NCI-H82 treated with DMSO at 0.1 percent for 48 hours (cell line): Measurements from ENCODE around the gene ZNF511.

Source experiments
- DNase-seq: peaks from one replicate; lab custom pipeline; 2025; ENCODE audit not compliant: unreplicated experiment; lab: John Stamatoyannopoulos, UW

The ZNF511 gene

DNA sequence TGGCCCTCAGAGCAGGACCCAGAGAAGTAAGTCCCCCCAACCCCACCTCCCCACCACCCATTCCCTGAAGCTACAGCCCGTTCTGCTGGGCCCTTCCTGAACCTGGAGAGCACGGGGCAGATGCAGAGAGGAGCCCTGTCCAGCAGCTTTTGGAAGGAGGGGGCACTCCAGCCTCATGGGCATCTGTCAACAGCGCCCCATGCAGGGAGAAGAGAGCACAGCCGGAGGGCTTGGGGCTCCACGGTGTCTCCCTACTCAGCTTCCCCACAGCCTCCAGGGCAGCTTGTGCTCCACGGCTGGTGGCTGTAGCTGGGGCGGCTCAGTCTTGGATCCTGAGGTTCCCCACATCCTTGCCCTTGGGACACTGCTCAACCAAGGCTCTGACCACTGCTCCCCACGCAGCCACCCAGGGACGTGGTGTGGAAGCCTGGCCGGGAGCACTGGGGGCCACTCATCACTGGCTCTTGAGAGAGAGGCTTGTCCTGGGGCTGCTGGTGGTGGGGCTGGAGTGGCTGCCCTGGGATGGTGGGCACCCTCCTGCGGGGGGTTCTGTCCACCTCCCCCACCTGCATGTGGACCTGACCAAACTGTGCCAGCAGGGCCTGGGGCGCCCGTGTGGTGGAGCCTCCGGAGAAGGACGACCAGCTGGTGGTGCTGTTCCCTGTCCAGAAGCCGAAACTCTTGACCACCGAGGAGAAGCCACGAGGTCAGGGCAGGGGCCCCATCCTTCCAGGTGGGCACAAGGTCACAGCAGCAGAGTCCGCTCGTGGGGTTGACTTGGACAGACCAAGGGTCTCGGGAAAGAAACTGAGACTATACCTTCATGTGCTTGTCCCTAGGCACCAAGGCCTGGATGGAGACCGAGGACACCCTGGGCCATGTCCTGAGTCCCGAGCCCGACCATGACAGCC is 42.9 kb downstream of the ZNF511 start:
- DNase-seq: no peak

DNA sequence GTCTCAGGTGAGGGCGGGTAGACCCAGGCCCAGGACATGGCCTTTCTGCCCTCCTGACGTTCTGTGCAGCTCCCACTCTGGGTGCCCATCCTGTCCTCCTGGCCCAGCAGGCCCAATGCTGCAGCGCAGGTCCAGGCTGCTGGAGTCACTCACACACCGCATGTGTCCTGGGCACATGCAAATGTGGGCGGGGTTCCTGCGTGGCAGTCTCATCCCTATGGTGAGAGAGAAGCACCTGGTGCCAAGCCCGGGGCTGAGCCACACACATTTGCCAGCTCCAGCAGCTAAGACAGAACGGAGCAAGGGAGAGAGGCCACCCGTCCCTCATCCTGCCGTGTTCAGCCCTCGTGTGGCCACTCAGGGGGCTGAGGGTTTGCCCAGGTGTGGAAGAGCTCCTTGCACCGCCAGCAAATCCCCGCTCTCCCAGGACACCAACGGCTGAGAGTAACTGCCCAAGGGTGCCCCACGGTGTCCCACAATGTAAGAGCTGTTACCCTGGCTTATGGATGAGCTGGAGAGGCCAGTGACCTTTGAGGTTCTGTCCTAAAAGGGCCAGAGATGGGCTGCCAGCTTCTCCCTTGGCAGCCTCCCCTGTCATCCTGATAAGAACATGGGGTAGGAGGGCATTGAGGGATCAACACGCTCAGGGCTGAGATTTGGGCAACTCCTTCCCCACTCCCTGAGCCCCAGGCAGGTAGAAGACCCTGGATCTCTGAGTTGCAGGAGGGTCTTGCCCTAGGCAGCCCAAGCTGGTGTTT is 44.7 kb downstream of the ZNF511 start:
- no peak for DNase-seq

DNA sequence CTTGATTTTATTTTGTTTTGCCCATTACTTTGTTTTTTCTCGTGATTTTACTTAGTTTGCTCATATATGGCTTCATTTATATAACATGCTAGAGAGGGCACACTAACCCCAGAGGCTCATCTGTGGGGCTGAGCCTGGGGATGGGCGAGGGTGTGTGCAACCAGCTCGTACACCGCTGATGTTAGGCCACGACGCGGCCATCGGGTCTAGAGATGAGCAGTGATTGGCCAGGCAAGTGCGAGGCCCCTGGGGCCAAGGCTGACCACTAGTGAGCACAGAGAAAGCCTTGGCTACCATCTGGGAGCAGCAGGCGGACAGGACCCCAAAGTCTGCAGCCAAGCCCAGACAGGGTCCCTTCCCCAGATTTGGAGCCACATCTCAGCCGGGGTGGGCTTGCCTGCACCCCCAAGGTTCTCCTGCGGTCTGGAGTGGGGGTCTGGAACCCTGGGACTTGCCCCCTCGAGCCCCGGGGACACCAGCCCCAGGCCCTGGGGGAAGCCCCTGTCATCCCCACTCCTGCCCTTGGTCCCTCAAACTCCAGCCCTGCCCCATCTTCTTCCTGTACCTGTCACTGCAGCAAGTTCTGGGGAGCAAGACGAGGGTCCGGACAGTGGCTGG is 45.4 kb downstream of the ZNF511 start:
- no peak for DNase-seq

DNA sequence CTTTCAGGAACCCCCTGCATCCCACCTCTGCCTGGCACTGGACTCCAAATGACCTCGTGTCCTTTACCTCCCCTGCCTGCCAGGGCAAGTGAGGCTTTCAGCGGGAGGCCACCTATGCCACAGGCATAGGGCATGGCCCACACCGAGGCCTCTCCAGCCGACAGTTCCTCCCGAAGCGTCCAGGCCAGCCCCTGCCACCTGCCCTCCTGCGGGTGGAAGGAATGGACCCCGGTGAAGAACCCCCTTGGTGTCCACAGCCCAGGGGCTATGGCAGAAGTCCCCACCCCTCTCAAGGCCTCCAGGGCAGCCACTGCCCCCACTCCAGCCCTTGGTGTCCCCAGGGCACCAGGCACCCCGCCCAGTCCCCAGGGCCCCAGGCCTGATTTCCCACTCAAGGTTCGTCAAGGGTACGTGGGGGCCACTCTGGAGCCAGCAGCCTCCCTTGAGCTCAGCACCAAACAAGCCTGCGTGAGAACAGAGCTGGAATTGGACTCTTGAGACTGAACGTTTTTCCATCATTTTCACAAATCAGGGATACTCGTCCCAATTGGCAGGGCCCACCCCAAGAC is 46.0 kb downstream of the ZNF511 start:
- DNase-seq: no peak

DNA sequence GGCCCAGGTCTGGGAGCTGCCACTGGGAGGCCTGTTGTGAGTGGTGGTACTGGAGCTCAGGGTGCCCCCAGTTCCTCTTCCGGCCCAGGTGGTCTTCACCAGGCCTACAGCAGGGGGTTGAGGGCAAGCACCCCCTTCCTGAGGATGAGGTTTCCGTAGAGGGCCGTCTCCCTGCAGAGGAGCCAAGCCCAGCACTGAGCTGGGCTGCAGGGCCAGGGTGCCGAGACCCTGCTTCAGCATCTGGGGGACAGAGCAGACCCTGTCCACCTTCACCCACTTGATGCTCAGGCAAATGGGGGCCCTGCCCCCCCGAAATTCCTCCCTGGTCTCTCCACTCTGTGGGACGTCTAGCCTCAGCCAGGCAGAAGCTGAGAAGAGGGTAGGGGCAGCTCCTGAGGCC is 46.6 kb downstream of the ZNF511 start:
- DNase-seq: no peak

DNA sequence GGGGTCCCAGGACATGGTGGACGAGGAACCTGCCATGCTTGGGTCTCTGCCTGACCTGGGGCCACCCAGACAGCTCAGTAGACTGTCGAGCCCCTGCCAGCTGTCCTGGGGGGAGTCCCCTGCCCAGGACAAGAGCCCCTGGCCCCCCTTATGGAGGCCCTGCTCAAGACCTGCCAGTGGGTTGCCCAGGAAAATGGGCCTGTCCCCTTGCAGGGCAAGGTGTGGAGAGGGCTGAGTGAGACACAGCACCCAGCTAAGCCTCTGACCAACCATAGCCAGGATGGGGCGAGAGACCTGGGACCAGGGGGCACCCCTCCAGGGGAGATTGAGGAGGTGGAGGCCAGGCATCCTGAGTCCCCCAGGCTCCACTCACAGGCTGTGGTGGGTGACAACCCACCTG is 47.3 kb downstream of the ZNF511 start:
- no peak for DNase-seq

DNA sequence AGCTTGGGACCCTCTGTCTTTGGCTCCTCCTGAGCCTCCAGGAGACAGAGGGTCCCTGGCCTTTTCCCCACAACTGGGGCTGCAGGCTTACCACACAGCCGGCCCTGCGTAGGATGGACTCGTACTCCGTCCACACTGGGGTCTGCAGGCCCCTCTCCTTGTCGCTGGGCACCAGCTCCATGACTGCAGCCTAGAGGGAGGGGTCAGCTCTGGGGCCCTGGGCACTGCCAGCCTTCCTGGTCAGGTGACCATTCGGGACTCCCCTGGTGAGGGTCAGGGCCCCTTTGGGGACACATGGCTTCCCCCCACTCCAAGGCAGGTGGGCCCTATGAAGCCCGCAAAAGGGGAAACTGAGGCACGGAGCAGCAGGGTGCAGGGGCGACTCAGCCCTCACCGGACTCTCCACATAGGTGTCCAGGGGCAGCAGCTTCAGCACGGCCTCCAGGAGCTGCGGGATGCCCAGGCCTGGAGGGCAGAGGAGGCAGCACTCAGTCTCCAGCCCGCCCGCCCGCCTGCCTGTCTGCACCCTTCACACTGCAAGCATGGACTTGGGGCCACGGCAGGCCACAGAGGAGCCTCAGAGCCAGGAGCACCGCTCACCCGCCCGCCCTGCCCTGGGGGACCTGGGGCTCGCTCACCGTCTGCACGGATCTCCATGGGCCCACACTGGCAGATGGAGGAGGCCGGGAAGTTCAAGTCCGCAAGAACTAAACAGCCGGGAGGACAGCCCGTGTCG is 48.0 kb downstream of the ZNF511 start:
- DNase-seq: no peak

DNA sequence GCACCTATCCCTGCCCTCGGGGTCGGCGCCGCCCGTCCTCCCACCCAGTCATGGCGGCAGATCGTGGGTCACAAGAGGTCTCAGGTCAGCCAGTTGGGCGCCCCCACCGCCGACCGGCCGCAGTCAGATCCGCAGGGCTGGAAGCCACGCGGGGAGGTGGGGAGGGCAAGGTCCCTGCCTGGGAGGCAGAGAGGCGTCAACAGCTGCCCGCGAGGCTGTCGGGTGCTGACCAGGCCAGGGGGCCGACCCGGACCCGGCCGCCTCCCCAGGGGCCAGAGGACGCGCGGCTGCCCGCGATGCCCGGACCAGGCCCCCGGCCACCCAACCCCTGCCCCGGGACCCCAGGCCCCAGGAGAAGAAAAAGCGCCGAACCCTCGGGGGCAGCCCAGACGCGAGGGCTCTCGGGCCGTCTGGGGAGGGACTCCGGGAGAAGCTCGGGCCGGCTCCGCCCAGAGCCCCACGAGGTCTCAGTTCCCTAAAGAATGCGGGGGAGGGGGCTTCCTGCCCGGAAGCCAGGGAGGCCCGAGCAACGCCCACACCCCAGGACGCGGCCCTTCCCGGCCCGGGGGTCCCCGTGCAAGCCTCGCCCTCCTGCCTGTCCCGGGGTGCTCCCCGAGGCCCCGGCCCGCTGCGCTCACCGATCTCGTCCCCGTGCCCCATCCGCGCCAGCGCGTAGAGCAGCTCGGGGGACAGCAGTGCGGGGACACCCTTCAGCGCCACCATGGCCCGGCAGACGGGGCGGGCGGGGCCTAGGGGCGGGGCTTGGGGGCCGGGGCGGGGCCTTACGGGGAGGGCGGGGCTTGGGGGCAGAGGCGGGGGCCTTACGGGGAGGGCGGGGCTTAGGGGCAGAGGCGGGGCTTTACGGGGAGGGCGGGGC is 48.8 kb downstream of the ZNF511 start, which contains the start of gene FUOM:
FUOM (minus strand) TSS at position 735 of the 877 bp plus-strand sequence; CDS start at position 723, 12 bp downstream.
- DNase-seq: no peak

DNA sequence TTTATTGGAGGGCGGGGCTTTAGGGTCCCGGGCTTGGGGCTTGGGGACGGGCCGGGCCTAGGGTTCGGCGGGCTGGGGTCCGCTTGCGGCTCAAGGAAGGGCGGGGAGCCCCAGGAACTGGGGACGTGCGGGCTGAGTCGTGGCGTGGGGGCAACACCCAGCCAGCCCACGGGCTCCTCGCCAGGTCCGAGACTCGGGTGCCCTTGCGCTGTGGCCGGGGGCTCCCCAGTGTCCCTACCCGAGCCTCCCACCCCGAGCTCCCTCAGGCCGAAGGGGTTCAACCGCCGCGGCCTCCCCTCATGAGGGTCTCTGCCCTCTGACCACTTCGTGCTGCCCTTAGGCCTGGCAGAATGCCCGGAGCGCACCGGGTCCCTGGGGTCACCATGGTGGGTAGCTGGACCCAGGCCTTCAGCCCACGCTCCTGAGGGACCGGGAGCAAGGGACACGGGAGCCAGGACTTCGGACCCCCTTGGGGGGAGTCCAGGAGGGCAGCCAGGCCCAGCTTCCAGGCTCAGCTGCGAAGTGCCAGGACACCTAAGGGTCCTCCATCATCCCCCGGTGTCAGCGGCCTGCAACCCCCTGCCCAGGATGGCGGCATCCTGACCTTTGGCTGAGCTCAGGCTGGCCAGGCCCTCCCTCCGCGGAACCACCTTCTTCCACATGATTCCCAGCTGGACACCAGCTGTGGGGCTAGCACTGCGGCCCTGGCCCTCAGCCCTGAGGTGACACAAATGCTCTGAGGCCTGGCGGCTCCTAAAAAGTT is 49.6 kb downstream of the ZNF511 start:
- no peak for DNase-seq

DNA sequence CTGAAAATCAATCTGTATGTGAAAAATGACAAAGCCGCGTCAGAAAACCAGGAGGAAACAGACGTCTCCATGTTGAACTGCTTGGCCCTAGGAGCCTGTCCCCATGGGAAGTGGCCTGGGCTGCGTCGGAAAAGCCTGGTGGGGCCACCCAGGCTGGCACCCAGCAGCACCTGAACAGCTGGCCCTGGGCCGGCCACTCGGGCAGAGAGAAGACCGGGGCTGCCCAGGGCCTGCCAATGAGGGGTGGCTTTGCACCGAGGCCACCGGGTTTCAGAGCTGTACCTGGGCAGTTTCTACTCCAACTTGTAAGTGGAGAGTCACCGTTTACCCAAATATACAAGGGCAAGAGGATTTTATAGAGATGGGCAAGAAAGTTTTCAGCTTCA is 50.2 kb downstream of the ZNF511 start:
- DNase-seq: no peak

DNA sequence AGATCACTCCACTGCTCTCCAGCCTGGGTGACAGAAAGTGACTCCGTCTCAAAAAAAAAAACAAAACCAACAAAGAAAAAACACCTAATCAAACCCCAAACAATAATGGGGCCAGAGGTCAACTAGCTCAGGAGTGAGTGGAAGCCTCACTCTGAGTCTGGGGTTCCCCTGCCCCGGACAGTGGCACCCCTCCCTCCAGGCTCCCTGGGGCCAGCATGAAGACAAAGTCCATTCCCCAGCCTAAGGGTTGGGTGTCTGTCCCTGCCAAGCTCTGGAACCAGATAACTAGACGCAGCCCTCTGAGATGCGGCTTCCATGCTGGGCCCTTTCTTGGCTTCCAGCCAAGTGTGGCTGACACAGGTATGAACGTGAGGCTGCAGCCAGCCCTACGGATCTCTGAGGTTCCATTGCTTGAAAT is 50.8 kb downstream of the ZNF511 start:
- no peak for DNase-seq

DNA sequence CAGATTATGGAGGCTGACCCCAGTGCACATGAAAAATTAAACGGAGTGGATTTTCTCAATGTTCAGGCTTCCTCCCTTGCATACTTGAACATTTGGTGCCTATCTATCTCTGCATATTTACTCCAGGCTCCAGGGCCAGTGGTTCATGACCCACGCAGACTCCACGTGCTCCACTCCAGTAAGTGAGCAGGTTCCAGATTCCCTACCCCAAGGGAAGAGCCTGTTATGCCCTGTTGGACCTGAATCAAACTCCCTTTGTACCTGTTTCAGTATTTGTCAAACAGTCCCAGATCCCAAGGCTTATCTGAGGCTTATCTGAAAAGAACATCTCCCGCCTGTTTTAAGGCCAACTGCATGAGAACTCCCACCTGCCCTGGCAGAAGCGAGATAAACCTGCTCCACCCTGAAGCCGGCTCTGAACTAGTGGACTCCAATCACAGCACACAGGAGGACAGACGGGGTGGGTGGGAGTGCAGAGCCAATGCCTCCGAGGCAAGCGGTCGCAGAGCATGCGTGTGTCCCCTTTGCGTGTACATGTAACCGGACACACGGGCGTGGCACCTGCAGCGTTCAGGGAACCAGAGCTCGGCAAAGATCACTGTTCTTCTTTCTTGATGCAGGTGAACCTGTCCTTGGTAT is 51.4 kb downstream of the ZNF511 start:
- no peak for DNase-seq

DNA sequence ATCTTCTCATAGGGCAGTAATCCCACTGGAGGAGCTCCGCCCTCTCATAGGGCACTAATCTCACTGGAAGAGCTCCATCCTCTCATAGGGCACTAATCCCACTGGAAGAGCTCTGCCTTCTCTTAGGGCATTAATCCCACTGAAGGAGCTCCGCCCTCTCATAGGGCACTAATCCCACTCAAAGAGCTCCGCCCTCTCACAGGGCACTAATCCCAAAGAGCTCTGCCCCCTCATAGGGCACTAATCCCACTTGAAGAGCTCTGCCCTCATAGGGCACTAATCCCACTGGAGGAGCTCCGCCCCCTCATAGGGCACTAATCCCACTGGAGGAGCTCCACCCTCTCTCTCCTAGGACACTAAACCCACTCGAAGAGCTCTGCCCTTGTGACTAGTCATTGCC is 52.5 kb downstream of the ZNF511 start:
- peak; percentile 24 for DNase-seq

DNA sequence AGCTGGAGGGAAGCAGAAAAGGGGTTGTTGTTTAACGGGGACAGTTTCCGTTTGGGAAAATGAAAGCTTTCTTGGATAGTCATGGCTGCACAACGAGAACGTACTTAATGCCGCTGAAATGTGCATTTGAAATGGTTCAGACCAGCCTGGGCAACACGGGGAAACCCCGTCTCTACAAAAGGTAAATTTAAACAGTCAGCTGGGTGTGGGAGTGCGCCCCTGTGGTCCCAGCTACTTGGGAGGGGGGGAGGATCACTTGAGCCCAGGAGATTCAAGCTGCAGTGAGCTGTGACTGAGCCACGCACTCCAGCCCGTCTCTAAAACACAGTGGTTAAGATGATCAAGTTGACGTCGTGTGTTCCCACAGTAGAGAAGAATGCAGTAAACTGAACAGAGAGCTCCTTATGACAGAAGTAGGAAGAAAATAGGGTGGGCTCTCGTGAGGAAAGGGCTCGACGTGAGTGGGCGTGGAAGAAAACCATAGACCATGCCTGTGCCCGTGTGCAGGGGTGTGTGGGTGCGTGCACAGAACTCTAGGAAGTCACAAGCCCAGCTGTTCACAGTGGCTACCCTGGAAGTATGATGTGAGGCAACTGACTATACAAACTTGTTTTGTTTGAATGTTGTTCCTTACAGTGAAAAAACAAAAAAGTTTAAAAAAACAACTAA is 53.2 kb downstream of the ZNF511 start:
- no peak for DNase-seq
